Adrenal gland (tissue), 5 donors: ENCODE data around the gene PLXNC1.

ENCODE experiments used
- CTCF ChIP-seq, 6 experiments: fragments of 450-650 bp in 4 of 6; fragments of 200-600 bp in 2 of 6; sonication (generic) in 1 of 6; IDR thresholded peaks; 1 replicate in 5 of 6; 2 replicates in 1 of 6; pipeline versions ENCODE4 v1.5.1 to v1.8.0; 2016 to 2021; ENCODE audit warnings: antibody characterized with exemption in 6 of 6, mild to moderate bottlenecking in 2 of 6, moderate library complexity in 1 of 6
- POLR2A ChIP-seq, 2 donors: fragments of 450-650 bp; IDR thresholded peaks; one replicate each; pipeline ENCODE4 v1.6.1; 2017; ENCODE audit warnings: antibody characterized with exemption in 2 of 2, mild to moderate bottlenecking in 2 of 2, moderate library complexity in 1 of 2
- donor health status: DM: no; HTN: no; CAD: no.

- TF ChIP-seq CTCF (IDR thresholded peaks at IDR 0.05), result no peak
- TF ChIP-seq POLR2A (IDR thresholded peaks at IDR 0.05), result no peak
Measured at GRCh38 chr12:94186278-94187241, 38.2 kb downstream of the PLXNC1 start.
